Activated T-cell treated with anti-CD3 and anti-CD28 coated beads for 24 hours (primary cell): ENCODE measurements around the gene HDAC4.

Experiments
- DNase-seq: peaks from one replicate; pipeline ENCODE4 v3.0.0-alpha.2; 2020; ENCODE audit warnings: low read depth

Gene HDAC4

GRCh38 chr2:239234191-239235175, 166.3 kb downstream of the HDAC4 start:
- no peak for DNase-seq

- no peak for DNase-seq
Measured at GRCh38 chr2:239233576-239233975, 167.2 kb downstream of the HDAC4 start.

- DNase-seq = no peak
Measured at GRCh38 chr2:239232195-239232578, 168.6 kb downstream of the HDAC4 start.

- no peak for DNase-seq
Measured at GRCh38 chr2:239231231-239232194, 169.3 kb downstream of the HDAC4 start.

- no peak for DNase-seq
Measured at GRCh38 chr2:239230318-239231052, 170.3 kb downstream of the HDAC4 start.

- no peak for DNase-seq
Measured at GRCh38 chr2:239229545-239230279, 171.1 kb downstream of the HDAC4 start.

- DNase-seq = no peak
Measured at GRCh38 chr2:239227661-239228371, 173.0 kb downstream of the HDAC4 start.

GRCh38 chr2:239226677-239227581, 173.9 kb downstream of the HDAC4 start:
- DNase-seq = no peak

- DNase-seq = no peak
Measured at GRCh38 chr2:239225871-239226561, 174.8 kb downstream of the HDAC4 start.

GRCh38 chr2:239225371-239225851, 175.4 kb downstream of the HDAC4 start:
- no peak for DNase-seq

- no peak for DNase-seq
Measured at GRCh38 chr2:239224955-239225354, 175.9 kb downstream of the HDAC4 start.

- no peak for DNase-seq
Measured at GRCh38 chr2:239224199-239224570, 176.6 kb downstream of the HDAC4 start.

- DNase-seq = no peak
Measured at GRCh38 chr2:239223310-239224198, 177.3 kb downstream of the HDAC4 start.

- DNase-seq = no peak
Measured at GRCh38 chr2:239222706-239223309, 178.0 kb downstream of the HDAC4 start.

GRCh38 chr2:239222312-239222660, 178.5 kb downstream of the HDAC4 start:
- DNase-seq = no peak

- DNase-seq = no peak
Measured at GRCh38 chr2:239220981-239221396, 179.8 kb downstream of the HDAC4 start.

- no peak for DNase-seq
Measured at GRCh38 chr2:239220341-239220740, 180.5 kb downstream of the HDAC4 start.
